Duodenal mucosa (tissue), 2 donors: Measurements from ENCODE around the gene NLRC5.

Experiments
- H3K27ac ChIP-seq: one replicate; pipeline ENCODE4 v1.7.0; 2013; ENCODE audit warnings: low read depth, low read length
- H3K27me3 ChIP-seq, 2 donors: one replicate each; pipeline ENCODE4 v1.7.0; 2013; ENCODE audit warnings: low read length in 2 of 2, control low read depth in 1 of 2; ENCODE audit not compliant: insufficient read depth in 2 of 2, control insufficient read depth in 1 of 2
- H3K36me3 ChIP-seq, 2 donors: one replicate each; pipeline ENCODE4 v1.7.0; 2013; ENCODE audit warnings: low read length in 2 of 2, control low read depth in 1 of 2; ENCODE audit not compliant: insufficient read depth in 2 of 2, control insufficient read depth in 1 of 2
- H3K4me1 ChIP-seq, 2 donors: one replicate each; pipeline ENCODE4 v1.7.0; 2013; ENCODE audit warnings: low read length in 2 of 2, control low read depth in 1 of 2; ENCODE audit not compliant: insufficient read depth in 2 of 2, control insufficient read depth in 1 of 2
- H3K4me3 ChIP-seq, 2 donors: one replicate each; pipeline ENCODE4 v1.7.0; 2013; ENCODE audit warnings: low read length in 2 of 2, low read depth in 1 of 2
- H3K9ac ChIP-seq, 2 donors: one replicate each; pipeline ENCODE4 v1.7.0; 2013; ENCODE audit warnings: low read length in 2 of 2, low read depth in 1 of 2
- H3K9me3 ChIP-seq, 2 donors: one replicate each; pipeline ENCODE4 v1.7.0; 2013; ENCODE audit warnings: low read length in 2 of 2, control low read depth in 1 of 2; ENCODE audit not compliant: control insufficient read depth in 1 of 2

Gene NLRC5

DNA sequence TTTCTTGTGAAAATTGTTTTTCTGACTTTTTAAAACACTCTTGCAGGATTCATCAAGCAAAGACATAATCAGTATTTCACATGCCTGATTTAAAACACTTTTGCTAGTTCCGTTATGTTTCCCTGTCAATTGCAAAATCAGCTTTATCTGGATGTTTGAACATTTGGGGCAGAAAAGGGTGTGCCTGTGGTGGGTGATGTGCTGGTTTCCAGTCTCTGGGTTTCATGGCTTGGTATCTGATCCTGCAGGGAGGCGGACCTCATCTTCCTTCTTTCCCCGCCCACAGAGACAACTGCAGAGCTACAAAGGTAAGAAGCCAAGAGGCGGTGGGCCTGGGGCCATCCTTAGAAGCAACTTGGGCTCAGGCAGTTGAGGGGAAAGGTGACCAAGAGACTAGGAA lies 41.8 kb downstream of the NLRC5 start:
- Histone ChIP-seq H3K9ac (no peak overlapping the region), H3K27ac (no peak overlapping the region), H3K4me3 (no peak overlapping the region), H3K4me1 (peaks cover 3 to 4% of the 10 kb centered on the region in 2 donors), H3K9me3 (no peaks in the 10 kb centered on the region), H3K27me3 (no peaks in the 10 kb centered on the region), H3K36me3 (peaks cover 26 to 37% of the 10 kb centered on the region in 2 donors)

DNA sequence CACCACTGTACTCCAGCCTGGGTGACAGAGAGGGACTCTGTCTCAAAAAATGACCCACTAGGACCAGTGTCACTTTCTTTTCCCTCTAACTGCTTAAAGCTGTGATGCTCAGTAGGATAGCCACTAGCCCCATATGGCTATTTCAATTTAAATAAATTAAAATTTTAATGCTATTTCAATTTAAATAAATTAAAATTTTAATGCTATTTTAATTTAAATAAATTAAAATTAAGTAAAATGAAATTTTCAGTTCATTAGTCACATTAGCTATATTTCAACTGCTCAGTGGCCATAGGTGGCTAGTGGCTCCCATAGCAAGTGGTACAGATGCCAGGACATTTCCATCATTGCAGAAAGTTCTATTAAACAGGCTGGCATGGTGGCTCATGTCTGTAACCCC lies 43.0 kb downstream of the NLRC5 start:
- H3K4me3 ChIP-seq: no peak overlapping the region
- H3K27ac ChIP-seq: no peak overlapping the region
- H3K27me3 ChIP-seq: no peaks in the 10 kb centered on the region
- no peak overlapping the region for H3K9ac ChIP-seq
- H3K36me3 ChIP-seq: peaks cover 29 to 38% of the 10 kb centered on the region in 2 donors
- no peaks in the 10 kb centered on the region for H3K9me3 ChIP-seq
- peaks cover 0 to 4% of the 10 kb centered on the region in 2 donors for H3K4me1 ChIP-seq

DNA sequence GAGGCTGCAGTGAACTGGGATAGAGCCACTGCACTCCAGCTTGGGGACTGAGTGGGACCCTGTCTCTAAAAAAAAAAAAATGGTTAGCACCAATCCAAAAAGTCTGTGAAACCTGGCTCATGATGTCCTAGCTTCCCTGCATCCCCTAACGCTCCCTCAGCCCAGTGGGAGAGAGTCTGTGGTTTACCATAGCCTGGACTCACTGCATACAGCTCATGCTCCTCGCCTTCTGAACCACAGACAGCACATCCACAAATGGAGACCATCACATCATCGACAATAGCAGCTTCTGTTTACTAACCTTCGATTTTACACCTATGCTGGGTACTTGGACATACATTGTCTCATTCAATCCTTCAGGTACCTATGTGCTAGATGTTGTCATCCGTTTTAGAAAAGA lies 43.6 kb downstream of the NLRC5 start:
- Histone ChIP-seq H3K9ac (no peak overlapping the region), H3K36me3 (peaks cover 34 to 40% of the 10 kb centered on the region in 2 donors), H3K9me3 (no peaks in the 10 kb centered on the region), H3K4me3 (no peak overlapping the region), H3K4me1 (peaks cover 0 to 4% of the 10 kb centered on the region in 2 donors), H3K27ac (no peak overlapping the region), H3K27me3 (no peaks in the 10 kb centered on the region)

DNA sequence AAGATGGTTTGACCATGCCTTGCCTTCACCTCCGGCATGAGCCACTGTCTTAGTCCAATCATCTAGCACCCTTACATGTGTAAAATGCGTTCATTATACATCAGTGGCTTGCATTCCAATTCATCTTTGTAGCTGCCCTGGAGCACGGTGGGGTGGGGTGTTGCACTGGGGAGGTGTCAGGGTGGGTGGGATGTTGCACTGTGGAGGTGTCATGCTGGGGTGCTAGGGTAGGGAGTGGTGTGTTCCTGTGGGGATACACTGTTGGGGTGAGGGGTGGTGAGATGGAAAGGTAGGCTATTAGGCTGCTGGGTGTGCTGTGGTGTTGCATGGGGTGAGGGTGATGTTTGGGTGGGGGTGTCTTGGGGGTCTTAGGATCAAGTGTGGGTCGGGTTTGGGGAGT lies 47.0 kb downstream of the NLRC5 start:
- no peaks in the 10 kb centered on the region for H3K27me3 ChIP-seq
- peaks cover 42 to 53% of the 10 kb centered on the region in 2 donors for H3K36me3 ChIP-seq
- peaks cover 8 to 27% of the 10 kb centered on the region in 2 donors for H3K4me1 ChIP-seq
- H3K4me3 ChIP-seq: no peak overlapping the region
- H3K9ac ChIP-seq: no peak overlapping the region
- H3K27ac ChIP-seq: no peak overlapping the region
- no peaks in the 10 kb centered on the region for H3K9me3 ChIP-seq

DNA sequence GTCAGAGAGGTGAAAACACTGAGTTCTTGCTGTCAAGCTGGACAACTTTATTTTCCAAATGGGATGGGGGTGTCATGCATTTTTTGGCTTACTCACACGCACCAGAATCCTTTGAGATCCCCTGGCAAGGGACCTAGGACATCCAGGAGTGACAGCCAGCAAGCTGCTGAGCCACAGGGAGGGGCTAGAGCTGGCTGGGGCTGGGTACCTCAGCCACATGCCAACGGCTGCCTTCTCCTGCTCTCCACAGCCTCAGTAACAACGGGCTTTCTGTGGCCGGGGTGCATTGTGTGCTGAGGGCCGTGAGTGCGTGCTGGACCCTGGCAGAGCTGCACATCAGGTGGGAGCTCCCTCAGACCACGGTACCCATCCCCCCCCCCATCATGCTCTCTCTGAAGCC lies 47.6 kb downstream of the NLRC5 start:
- Histone ChIP-seq H3K4me1 (peaks cover 8 to 30% of the 10 kb centered on the region in 2 donors), H3K9me3 (no peaks in the 10 kb centered on the region), H3K9ac (no peak overlapping the region), H3K27me3 (no peaks in the 10 kb centered on the region), H3K4me3 (no peak overlapping the region), H3K36me3 (peaks cover 37 to 49% of the 10 kb centered on the region in 2 donors), H3K27ac (no peak overlapping the region)

DNA sequence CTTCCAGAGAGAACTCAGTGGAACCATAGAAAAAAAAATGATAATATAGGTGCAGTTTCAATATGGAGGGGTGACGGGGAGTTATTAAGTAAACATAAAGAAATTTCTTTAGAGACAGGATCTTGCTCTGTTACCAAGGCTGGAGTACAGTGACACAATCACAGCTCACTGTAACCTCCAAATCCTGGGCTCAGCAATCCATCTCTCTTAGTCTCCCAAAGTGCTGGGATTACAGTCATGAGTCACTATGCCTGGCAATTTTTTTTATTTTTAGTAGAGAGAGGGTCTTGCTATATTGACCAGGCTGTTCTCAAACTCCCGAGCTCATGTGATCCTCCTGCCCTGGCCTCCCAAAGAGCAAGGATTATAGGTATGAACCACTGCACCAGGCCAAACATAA lies 48.8 kb downstream of the NLRC5 start:
- Histone ChIP-seq H3K27me3 (no peaks in the 10 kb centered on the region), H3K27ac (no peak overlapping the region), H3K9ac (no peak overlapping the region), H3K4me3 (no peak overlapping the region), H3K4me1 (peaks cover 8 to 36% of the 10 kb centered on the region in 2 donors), H3K9me3 (no peaks in the 10 kb centered on the region), H3K36me3 (peaks cover 35 to 47% of the 10 kb centered on the region in 2 donors)

DNA sequence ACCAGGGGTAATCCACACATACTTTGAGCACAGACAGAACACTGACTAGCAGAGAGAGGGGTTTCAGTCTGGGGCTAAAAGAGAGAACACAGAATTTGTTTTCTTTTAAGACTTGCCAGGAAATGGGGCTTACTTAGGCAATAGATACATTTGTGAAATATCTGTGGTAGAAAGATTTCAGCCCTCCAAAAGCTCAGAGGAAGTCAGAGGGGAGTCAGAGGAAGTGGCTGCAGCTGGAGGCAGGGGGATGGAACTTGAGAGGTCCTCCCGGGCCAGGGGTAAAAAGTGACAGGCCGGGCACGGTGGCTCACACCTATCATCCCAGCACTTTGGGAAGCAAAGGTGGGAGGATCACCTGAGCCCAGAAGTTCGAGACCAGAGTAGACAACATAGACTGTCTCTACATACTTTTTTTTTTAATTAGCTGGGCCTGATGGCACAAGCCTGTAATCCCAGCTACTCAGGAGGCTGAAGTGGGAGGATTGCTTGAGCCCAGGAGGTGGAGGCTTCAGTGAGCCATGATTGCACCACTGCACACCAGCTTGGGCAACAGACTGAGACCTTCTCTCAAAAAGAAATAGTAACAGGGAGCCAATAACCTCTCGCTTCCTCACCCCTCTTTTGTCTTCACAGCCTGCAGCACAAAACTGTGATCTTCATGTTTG lies 49.9 kb downstream of the NLRC5 start:
- no peak overlapping the region for H3K9ac ChIP-seq
- H3K36me3 ChIP-seq: peaks cover 36 to 43% of the 10 kb centered on the region in 2 donors
- H3K9me3 ChIP-seq: no peaks in the 10 kb centered on the region
- no peak overlapping the region for H3K27ac ChIP-seq
- H3K27me3 ChIP-seq: no peaks in the 10 kb centered on the region
- peaks cover 8 to 36% of the 10 kb centered on the region in 2 donors for H3K4me1 ChIP-seq
- no peak overlapping the region for H3K4me3 ChIP-seq

DNA sequence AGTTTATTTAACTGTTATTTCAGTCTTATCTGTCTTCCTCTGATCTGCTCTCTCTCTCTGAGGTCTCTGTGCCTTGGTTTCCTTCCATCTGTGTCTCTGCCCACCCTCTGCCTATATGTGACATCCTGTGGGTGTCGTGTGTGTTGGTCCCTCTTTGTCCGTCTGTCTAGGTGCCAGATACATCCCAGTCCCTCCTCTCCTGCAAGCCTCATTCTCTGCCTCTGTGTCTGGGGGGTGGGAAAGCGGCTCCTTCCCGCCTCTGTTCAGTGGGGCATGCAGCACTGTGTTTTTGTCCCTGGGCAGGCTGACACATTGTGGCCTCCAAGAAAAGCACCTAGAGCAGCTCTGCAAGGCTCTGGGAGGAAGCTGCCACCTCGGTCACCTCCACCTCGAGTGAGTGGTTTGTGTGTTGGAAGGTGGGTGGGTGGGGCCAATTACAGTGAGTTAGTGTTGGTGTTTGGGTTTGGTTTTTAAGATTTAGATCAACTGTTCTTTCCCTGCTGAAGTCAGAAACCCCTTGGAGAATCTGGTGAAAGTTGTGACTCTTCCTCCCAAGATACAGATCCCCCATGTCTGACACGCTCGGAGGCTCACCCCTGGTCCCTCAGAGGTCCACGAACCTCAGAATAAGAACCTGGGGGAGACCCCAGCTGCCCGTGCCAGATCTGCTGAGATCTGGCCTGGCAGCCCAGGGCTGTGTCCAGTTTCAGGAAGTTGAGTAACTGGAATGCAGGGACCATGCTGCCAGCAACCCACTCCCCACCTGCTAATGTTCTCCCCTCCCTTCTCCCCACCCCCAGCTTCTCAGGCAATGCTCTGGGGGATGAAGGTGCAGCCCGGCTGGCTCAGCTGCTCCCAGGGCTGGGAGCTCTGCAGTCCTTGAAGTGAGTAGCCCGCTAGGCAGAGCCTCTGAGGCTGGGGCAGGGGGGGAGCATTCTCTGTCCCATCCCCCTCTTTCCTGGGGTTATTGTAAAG lies 52.1 kb downstream of the NLRC5 start:
- Histone ChIP-seq H3K36me3 (peaks cover 23 to 27% of the 10 kb centered on the region in 2 donors), H3K9ac (peak overlapping the region in 1 of 2 donors; percentile 5), H3K27ac (no peak overlapping the region), H3K4me1 (peaks cover 16 to 41% of the 10 kb centered on the region in 2 donors), H3K27me3 (no peaks in the 10 kb centered on the region), H3K4me3 (peak overlapping the region in 1 of 2 donors; percentile 32), H3K9me3 (no peaks in the 10 kb centered on the region)

DNA sequence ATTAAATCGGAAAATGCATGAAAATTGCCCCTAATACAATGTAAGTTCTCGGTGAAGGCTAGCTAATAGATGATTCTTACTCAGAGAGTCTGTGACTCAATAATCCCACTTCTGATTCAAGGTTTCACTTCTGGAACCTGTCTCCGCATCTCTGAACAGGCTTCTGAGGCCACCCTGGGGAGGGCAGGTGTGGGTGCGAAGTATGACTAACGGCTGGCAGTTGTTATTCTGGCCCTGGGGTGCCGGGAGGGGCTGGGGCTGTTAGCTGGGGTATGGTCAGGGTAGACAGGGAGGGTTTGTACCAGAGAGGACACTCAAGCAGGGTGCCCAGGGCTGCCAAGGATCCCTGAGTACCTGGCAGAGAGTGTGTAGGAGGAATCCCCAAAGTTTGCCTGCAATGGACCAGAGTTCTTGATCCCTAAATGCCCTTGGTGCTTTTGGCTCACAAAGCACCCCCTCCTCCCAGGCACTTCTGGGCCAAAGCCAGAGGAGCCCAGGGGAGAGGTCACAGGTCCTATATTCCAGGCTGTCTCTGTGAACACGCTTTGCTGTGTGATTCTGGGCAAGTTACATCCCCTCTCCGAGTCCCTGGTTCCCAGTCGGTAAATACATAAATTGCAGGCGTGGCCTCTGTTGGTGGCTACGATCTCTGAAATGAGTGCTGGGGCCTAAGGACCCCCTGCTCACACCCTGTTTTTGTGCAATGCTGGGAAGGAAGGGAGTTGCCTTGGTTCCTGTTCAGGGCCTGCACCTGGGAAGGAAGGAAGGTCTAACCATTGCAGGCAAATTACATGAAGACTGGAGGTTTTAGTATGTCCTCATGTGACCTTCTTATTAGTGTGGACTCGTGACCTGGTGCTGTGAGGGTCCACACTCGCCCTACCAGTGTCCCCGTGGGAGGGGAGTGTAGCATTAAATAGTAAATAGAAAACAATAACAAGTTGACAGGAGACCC lies 53.1 kb downstream of the NLRC5 start:
- H3K36me3 ChIP-seq: peaks cover 23 to 27% of the 10 kb centered on the region in 2 donors
- H3K9me3 ChIP-seq: no peaks in the 10 kb centered on the region
- H3K4me1 ChIP-seq: peaks cover 16 to 41% of the 10 kb centered on the region in 2 donors
- no peak overlapping the region for H3K27ac ChIP-seq
- no peak overlapping the region for H3K9ac ChIP-seq
- H3K4me3 ChIP-seq: peak overlapping the region in 1 of 2 donors; percentile 32
- H3K27me3 ChIP-seq: no peaks in the 10 kb centered on the region
